Right atrium auricular region (tissue), 2 donors: ENCODE data around the gene DCPS. TPM values are rescaled to one million over a fixed set of nuclear protein-coding genes. Genes with fewer than 3 reads are reported as not detected.

Experiments
- DNase-seq: peaks from one replicate; pipeline ENCODE4 v3.0.0-alpha.2; 2019; ENCODE audit warnings: low spot score
- H3K27ac ChIP-seq, 2 donors: fragments of 200-600 bp; sonication (generic); 1 replicate in 1 of 2; 2 replicates in 1 of 2; pipeline ENCODE4 v1.5.1; 2016 to 2019
- H3K27me3 ChIP-seq, 2 donors: fragments of 200-600 bp; sonication (generic); one replicate each; pipeline versions ENCODE4 v1.5.1 to v1.6.0; 2017 to 2019
- H3K36me3 ChIP-seq: fragments of 200-600 bp; sonication (generic); one replicate; pipeline ENCODE4 v1.5.1; 2016
- H3K4me1 ChIP-seq, 2 donors: fragments of 200-600 bp; sonication (generic); one replicate each; pipeline versions ENCODE4 v1.5.1 to v1.6.0; 2017 to 2019
- H3K4me3 ChIP-seq, 2 donors: fragments of 200-600 bp; sonication (generic); 1 replicate in 1 of 2; 2 replicates in 1 of 2; pipeline ENCODE4 v1.5.1; 2017 to 2019; ENCODE audit warnings: mild to moderate bottlenecking in 1 of 2, moderate library complexity in 1 of 2
- H3K9me3 ChIP-seq, 2 donors: fragments of 200-600 bp; sonication (generic); one replicate each; pipeline ENCODE4 v1.5.1; 2019
- total RNA-seq, 2 donors: library from RNA; depleted of rRNA; stranded (reverse); fragments of >200 nt; gene quantifications; one replicate each; pipeline ENCODE4 v1.1.0, GENCODE V29; 2016
- TF ChIP-seq, protein P1 (sequence below), 2 donors: fragments of 200-600 bp; sonication (generic); IDR thresholded peaks; one replicate each; pipeline ENCODE4 v1.5.1; 2019; ENCODE audit warnings: antibody characterized with exemption in 2 of 2

The DCPS gene
- total RNA-seq, 2 donors from 2014 or later, result 12.1 to 14.1 TPM

DNA sequence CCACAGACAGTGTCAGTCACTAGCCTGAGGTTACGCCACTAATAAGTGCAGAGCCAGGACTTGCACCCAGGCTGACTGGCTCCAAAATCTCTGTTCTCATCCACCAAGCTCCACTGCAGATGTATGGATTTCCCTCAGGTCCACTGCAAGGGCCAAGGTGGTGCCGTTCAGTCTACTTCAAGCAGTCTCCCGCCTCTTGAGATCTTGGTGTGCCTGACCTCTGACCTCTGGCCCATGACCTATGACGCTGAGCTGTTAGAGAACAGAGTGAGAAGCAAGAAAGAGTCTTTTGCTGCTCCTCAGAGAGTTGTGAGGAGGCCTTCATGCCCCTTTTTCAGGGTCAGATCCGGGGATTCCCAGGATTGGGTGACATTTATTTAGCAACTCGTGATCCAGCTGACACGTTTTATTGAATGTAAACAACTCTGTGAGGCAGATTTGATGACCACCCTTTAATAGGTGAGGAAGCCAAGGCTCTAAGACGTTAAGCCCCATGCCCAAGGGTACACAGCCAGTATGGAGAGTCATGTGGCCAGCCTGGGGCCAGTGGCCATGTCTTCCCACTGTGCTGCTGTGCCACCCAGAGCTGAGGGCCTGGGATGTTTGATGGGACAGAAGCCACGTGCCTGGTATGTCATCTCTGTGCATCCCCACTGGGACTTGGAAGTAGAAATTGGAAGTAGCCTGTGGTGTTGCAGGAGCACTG lies 25.2 kb downstream of the DCPS start:
- H3K4me3 ChIP-seq, result no peak overlapping the region
- no peak for DNase-seq
- TF ChIP-seq, protein P1, sequence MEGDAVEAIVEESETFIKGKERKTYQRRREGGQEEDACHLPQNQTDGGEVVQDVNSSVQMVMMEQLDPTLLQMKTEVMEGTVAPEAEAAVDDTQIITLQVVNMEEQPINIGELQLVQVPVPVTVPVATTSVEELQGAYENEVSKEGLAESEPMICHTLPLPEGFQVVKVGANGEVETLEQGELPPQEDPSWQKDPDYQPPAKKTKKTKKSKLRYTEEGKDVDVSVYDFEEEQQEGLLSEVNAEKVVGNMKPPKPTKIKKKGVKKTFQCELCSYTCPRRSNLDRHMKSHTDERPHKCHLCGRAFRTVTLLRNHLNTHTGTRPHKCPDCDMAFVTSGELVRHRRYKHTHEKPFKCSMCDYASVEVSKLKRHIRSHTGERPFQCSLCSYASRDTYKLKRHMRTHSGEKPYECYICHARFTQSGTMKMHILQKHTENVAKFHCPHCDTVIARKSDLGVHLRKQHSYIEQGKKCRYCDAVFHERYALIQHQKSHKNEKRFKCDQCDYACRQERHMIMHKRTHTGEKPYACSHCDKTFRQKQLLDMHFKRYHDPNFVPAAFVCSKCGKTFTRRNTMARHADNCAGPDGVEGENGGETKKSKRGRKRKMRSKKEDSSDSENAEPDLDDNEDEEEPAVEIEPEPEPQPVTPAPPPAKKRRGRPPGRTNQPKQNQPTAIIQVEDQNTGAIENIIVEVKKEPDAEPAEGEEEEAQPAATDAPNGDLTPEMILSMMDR (IDR thresholded peaks at IDR 0.05), result no peak
- no peaks in the 10 kb centered on the region for H3K9me3 ChIP-seq
- H3K27ac ChIP-seq, result no peak overlapping the region
- H3K27me3 ChIP-seq, result no peaks in the 10 kb centered on the region
- no peaks in the 10 kb centered on the region for H3K36me3 ChIP-seq
- peaks cover 0 to 19% of the 10 kb centered on the region in 2 donors for H3K4me1 ChIP-seq

GRCh38 chr11:126329644-126330211 lies 25.9 kb downstream of the DCPS start:
- Histone ChIP-seq H3K4me3 (no peak overlapping the region), H3K27me3 (no peaks in the 10 kb centered on the region), H3K4me1 (peaks cover 0 to 22% of the 10 kb centered on the region in 2 donors), H3K36me3 (no peaks in the 10 kb centered on the region), H3K9me3 (no peaks in the 10 kb centered on the region), H3K27ac (no peak overlapping the region)
- DNase-seq, result no peak
- TF ChIP-seq, protein P1 (IDR thresholded peaks at IDR 0.05), result no peak

- Histone ChIP-seq H3K9me3 (no peaks in the 10 kb centered on the region), H3K4me3 (no peak overlapping the region), H3K36me3 (no peaks in the 10 kb centered on the region), H3K27me3 (no peaks in the 10 kb centered on the region), H3K27ac (no peak overlapping the region), H3K4me1 (peaks cover 0 to 34% of the 10 kb centered on the region in 2 donors)
- no peak for DNase-seq
- TF ChIP-seq, protein P1 (IDR thresholded peaks at IDR 0.05), result no peak
These were observed 27.4 kb downstream of the DCPS start for GRCh38 chr11:126331286-126331685.

- DNase-seq, result peak; percentile 90
- Histone ChIP-seq H3K36me3 (no peaks in the 10 kb centered on the region), H3K4me1 (peaks cover 0 to 43% of the 10 kb centered on the region in 2 donors), H3K4me3 (no peak overlapping the region), H3K27ac (peak overlapping the region; percentile 3 to 46), H3K27me3 (no peaks in the 10 kb centered on the region), H3K9me3 (no peaks in the 10 kb centered on the region)
- TF ChIP-seq, protein P1 (IDR thresholded peaks at IDR 0.05), result no peak
These were observed 28.4 kb downstream of the DCPS start for GRCh38 chr11:126332221-126332711.

- H3K9me3 ChIP-seq, result no peaks in the 10 kb centered on the region
- no peaks in the 10 kb centered on the region for H3K27me3 ChIP-seq
- peaks cover 0 to 52% of the 10 kb centered on the region in 2 donors for H3K4me1 ChIP-seq
- DNase-seq, result no peak
- H3K36me3 ChIP-seq, result no peaks in the 10 kb centered on the region
- peak overlapping the region in 1 of 2 donors; percentile 3 for H3K27ac ChIP-seq
- TF ChIP-seq, protein P1 (IDR thresholded peaks at IDR 0.05), result no peak
- H3K4me3 ChIP-seq, result no peak overlapping the region
These were observed 29.3 kb downstream of the DCPS start for GRCh38 chr11:126333142-126333541.
